Stimulated activated CD8-positive, alpha-beta memory T cell treated with anti-CD3 and anti-CD28 coated beads, Interleukin-12 subunit alpha, Interleukin-12 subunit beta, amount 100 ng/mL, for 4 hours (primary cell): Measurements from ENCODE around the gene PDCL3.

Source experiments
- DNase-seq: peaks from one replicate; pipeline ENCODE4 v3.0.0-alpha.2; 2020; ENCODE audit warnings: low read depth

PDCL3 gene

DNA sequence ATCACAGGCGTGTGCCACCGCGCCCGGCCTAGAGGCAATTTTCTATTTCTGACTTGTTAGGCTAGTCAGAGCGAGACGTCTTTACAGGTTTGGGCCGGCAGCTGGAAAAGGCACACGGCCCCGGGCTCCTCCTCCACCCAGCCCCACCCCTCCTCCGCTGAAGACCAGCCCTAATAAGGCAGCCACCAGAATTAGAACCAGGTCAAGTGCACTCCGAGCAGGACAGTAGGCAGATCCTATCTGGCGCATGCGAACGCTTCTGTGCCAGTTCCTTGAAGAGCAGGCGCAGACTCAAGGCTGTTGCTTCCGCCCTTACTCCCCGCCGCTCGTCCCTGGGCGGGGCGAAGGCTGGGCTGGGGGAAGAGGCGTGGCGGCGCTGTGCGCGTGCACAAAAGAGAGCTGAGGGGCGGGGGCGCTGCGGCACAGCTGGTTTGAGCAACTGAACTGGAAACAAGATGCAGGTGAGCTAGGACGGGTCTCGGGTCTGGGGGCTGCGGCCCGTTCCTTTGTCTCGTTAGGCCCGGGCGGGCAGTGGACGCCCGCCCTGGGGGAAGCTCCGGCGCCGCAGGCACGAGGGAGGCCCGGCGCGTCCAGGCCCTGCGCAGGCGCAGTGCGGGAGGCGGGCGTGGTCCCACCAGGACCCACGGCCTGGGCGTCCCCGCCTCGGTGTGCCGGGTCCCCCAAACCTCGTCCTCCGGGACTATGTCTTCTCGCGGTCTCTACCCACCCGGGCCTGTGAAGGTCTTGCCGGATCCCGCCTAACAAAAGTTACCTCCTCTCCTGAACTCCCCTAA is at the start of gene PDCL3:
Gene PDCL3 (plus strand): TSS at position 381 of the 794 bp plus-strand sequence. CDS start 75 bp downstream, at position 456.
- DNase-seq: peak; percentile 88

DNA sequence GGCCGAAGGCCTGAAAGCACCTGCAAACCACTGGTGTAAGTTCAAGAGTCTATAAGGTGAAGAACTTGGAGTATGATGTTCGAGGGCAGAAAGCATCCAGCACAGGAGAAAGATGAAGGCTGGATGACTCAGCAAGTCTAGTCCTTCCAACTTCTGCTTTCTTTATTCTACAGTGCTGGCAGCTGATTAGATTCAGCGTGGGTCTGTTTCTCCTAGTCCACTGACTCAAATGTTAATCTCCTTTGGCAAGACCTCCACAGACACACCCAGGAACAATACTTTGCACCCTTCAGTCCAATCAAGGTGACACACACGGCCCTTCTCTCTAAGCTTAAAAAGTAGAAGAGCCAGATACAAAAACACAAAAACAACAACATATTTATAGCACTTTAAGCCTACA is 49.1 kb upstream of the PDCL3 start:
- no peak for DNase-seq

DNA sequence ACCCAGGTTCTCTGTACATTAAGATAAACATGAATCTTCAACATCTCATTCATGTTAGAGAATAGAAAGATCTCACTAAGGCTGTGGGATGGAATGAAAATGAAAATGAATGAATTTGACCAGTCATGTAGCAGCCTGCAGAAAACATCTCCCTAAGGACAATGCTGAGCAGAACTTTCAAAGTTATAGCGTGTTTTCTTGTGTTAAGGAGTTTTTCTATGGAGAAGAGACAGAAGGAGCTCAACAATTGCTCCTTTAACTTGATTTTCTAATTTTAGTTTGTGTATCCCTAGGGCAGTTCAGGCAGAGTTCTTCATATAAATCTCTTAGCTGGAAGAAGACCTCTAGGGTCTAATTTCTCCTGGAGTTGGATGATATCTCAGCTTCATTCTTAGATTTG is 45.2 kb upstream of the PDCL3 start:
- DNase-seq: no peak

DNA sequence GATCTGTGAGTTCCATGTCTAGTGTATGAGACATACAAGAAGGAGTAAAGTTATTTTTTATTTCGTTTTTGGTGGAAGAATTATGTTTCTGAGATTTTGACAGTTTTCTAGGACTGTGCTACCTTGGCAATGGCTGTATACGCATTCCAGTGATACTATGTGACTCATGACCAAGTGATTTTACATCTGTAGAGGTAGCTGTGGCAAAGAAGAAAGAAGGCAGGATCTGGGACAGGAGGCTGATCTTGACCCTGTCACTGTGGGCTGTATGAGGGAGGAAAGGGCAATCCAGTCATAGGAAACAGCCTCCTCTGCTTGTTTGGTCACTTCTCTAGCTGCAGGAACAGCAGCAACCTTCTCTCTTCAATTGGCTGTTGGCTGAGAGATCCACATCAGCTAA is 44.0 kb upstream of the PDCL3 start:
- no peak for DNase-seq

DNA sequence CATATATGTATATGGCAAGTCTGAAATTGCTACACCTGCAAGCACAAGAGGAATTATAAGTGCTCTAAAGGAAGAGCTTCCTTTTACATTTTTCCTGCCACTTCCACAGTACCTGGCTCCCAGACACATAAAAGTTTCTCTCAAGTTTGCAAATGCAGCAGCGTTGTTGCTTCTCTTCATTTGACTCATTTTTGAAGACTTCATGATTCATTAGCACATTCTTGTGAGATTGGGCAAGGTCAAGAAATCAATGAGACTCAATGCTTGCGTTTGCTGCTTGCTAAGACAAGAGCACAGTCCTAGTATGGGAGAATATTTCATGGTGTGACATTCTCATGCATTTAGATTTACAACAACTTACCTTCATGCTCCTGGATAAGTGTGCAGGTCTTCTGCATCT is 42.6 kb upstream of the PDCL3 start:
- no peak for DNase-seq

DNA sequence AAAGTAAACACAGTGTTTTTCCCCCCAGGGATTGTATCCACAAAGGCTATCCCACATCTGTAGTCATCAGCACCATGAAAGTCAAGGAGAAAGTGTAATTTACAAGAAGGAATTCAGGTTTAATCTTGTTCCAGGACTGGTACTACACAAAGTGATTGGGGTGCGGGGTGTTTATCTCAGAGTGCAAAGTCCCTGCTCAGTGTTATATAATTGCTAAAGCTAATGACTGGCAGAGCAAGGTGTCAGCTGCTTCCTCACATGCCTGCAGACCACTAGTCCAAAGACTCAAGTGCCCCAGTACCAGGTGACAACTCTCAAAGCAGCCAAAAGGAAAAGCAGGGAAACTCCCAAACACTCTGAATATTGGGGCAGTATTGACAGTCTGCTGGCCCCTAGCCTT is 40.4 kb upstream of the PDCL3 start:
- no peak for DNase-seq

DNA sequence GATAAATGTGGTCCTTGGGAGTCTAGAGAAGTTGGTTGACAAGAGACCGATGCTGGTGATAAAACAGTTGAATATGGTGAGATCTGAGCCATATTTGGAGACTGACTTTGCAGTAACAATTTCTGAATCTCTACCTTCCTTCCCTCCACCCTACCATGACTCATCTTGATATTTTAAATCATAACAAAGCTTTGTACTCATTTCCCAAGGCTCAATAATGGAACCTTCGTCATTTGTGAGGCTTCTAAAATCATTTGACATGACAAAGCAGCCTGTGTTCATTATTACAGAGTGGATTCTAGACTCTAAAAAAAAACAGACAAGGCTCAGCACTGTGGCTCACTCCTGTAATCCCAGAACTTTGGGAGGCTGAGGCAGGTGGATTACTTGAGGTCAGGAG is 38.5 kb upstream of the PDCL3 start:
- DNase-seq: no peak

DNA sequence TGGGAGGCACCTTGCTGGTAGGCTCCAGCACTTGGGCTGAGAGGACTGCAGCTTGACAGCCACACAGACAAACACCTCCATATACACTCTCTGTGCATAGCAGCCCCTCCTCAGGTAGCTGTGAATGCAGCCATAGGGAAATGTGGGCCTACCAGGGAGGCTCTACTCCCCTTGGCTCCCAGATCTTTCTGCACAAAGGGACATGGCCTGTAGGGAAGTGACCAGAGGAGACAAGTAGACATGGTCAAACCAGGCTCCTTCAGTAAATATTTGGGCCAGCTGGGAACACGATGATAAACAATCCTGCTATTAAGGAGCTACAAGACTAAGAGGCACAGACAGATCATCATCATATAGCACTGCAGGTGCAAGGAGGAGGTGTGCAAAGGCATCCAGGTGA is 35.9 kb upstream of the PDCL3 start:
- no peak for DNase-seq

DNA sequence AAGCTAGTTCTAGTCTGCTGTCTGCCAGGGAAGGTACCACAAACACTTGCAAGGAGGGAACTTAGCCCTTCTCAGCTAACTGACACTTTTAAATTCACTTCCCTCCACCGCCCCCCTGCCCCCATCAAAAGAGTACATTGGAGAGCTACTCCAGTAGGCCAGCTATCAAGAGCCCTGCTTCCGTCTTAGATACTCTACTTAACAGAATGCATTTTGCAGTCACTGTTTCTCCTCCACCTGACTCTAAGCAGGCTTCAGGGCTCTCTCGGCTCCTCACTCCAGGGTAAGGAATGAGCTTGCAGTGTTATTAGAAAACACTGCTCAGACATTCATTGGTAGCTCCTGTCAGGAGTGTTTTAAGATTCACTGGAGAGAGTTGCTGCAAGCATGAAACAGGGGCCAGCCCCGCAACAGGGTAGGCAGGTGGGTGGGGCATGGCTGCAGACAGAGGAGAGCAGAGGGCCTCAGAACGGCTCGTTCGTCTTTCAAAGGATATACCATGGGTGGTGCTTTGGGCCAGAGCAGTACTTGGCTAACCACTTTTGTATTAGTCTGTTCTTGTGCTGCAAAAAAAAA is 35.3 kb upstream of the PDCL3 start:
- no peak for DNase-seq

DNA sequence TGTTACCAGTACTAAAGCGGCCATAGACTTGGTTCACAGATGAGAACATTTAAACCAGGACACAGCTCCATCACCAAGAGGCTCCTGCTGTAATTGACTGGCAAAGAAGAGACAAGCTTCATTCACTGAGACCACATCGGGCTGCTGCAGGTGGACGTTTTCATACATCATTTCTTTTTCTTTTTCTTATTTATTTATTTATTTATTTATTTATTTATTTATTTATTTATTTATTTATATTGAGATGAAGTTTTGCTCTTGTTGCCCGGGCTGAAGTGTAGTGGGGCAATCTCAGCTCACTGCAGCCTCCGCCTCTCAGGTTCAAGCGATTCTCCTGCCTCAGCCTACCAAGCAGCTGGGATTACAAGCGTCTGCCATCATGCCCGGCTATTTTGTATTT is 33.6 kb upstream of the PDCL3 start:
- DNase-seq: no peak

DNA sequence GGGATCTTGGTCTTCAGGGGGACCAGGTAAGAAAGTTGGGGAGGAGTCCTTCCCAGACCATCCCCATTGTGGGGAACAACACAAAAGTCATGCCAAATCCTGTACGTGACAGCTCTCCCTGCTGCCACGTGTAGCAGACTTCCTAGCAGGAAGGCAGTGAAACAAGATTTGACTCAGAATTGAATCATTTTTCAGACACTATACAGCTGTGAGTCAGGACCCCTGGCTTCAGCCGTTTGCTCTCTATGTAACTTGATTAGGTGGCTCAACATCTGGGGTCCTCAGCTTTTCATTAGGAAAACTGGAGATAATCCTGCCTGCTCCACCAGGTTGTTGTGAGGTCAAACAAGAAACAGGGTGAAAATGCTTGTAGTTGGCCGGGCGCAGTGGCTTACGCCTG is 32.9 kb upstream of the PDCL3 start:
- no peak for DNase-seq

DNA sequence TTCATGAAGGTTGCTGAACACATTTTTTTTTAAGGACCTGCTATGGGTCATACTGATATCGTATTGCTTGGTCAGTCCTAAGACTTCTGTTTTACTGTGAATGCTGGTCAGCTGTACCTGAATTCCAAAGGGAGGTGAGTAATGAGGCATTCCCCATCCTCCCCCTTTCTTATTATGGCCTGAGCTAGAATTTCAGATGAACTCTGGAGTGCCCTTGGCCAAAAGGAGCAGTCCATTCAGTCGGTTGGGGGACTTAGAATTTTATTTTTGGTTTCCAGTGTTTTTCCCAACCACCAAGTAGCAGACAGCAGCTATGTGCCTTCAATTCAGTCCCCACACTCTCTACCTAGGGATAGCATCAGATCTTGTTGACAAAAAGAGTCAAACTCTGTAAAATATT is 26.9 kb upstream of the PDCL3 start:
- no peak for DNase-seq

DNA sequence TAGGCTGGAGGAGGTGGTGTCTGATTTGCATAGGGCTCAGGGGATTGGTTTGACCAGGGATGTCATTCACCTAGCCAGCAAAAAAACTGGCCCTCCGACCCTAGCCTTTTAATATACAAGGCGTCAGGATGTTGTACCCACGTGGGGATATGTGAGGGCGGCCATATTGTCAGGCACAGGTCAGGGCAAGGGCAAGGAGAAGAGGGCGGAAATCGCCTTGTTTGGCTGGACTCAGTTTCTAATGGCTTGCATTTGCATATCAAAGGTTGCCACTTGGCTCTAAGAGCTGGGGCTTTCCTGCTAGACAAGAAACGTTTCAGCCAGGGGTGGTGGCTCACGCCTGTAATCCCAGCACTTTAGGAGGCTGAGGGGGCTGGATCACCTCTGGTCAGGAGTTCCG is 24.9 kb upstream of the PDCL3 start:
- DNase-seq: no peak

DNA sequence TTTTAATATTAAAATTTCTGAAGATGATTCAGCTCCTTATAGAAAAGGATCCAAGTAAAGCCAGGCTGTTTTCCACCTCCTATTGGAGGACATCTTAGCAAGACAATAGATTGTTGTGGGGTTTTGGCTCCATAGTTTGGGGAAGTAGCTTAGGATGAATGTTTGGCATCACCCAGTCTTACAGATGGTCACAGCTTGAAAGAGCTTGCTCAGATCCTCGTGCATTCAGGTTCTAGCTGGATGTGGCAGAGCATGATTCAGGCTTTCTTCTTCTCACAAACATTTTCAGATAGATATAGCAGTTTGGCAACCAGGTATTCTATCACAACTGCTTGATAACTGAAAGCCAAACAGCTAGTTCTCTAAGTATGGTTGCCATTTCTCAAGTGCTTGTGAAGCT is 23.6 kb upstream of the PDCL3 start:
- no peak for DNase-seq

DNA sequence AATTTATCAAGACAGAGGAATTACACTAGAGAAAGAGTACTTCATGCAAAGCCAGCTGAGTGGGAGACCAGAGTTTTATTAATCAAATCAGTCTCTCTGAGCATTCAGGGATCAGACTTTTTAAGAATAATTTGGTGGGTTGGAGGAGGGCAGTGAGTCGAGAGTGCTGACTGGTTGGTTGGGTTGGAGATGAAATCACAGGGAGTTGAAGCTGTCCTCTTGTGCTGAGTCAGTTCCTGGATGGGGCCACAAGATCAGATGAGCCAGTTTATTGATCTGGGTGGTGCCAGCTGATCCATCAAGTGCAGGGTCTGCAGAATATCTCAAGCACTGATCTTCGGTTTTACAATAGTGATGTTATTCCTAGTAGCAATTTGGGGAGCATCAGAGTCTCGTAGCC is 21.4 kb upstream of the PDCL3 start:
- DNase-seq: no peak

DNA sequence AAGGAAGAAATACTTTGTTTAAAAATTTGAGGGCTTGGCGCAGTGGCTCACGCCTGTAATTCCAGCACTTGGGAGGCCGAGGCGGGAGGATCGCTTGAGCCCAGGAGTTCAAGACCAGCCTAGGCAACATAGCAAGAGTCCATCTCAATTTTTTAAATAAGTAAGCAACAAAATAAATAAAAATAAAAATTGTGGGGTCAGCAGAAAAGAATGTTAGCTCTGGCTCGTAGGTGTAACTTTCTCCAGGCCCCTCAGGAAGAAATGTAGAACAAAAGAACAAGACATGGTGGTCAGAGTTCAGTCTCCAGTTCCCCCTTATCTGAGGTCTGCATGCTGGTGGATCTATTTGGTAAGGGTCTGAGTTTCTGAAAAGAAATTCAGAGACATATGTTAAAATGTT is 20.4 kb upstream of the PDCL3 start:
- no peak for DNase-seq

DNA sequence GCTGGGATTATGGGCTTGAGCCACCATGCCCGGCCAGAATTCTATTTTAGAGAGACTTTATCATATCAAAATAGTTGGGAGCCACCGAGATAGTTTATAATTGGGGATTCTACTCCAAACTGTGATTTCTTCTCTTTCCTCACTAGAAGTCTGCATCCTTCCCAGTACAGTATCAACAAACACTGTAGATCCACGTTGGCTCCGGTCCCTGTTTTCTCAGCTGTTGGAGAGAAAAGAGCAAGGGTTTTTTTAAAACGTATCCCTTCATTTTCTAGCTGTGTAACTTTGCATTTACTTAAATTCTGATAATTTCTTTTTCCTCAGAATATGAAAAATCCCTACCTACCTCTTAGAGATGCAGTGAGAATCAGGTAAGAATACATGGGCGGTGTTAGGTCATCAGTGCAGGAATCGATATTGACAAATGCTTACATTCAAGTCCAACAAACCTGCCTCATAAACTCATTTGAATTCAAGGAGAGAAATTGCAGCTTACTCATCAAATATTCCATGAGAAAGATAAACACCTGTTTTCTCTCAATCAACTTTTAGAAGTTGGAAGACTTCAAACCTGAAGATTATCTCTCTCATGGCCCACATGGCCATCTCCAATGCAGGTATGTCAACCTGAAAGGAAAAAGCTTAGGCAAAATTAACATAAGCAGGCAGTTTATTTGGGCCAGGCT is 17.7 kb upstream of the PDCL3 start:
- no peak for DNase-seq

DNA sequence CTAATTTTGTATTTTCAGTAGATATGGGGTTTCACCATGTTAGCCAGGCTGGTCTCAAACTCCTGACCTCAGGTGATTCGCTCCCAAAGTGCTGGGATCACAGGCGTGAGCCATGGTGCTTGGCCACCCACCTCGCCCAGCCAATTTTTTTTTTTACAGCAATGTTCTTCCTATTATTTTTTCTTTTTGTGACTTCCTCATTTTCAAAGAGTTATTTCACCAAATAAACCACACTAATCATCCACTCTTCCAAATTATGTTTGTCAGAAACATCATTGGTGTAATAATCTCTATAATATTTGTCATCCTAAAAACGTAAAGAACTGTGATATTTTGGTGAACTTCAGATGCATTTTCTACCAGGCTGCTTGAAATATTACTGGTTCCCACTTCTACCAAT is 16.3 kb upstream of the PDCL3 start:
- DNase-seq: no peak

DNA sequence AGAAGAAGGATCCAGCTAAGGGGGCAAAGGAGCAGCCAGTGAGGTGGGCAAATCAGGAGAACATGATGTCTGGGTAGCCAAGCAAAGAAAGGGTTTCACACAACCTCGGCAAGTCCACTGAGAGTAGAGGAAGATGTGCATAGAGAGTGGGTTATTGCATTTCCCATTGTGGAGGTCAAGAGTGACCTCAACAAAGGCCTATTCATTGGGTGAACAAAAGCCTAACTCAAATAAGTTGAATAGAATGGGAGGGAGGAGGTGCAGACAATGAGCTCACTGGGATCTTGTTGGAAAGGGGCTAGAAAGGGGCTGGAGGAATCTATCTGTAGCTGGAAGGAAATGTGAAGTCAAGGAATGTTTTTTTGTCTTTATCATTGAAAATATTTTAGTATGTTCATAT is 14.0 kb upstream of the PDCL3 start:
- no peak for DNase-seq

DNA sequence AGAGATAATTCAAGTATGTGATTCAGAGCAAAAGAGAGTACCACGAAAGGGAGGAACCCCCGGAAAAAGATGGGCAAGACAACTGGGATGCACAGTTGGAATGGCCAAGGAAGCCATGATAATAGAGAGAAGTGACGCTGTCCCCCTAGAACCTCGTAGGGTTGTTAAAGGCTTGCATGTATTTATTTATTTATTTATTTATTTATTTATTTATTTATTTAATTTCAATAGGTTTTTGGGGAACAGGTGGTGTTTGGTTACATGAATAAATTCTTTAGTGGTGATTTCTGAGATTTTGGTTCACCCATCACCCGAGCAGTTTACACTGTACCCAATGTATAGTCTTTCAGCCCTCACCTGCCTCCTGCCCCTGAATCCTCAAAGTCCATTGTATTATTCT is 11.5 kb upstream of the PDCL3 start:
- no peak for DNase-seq

DNA sequence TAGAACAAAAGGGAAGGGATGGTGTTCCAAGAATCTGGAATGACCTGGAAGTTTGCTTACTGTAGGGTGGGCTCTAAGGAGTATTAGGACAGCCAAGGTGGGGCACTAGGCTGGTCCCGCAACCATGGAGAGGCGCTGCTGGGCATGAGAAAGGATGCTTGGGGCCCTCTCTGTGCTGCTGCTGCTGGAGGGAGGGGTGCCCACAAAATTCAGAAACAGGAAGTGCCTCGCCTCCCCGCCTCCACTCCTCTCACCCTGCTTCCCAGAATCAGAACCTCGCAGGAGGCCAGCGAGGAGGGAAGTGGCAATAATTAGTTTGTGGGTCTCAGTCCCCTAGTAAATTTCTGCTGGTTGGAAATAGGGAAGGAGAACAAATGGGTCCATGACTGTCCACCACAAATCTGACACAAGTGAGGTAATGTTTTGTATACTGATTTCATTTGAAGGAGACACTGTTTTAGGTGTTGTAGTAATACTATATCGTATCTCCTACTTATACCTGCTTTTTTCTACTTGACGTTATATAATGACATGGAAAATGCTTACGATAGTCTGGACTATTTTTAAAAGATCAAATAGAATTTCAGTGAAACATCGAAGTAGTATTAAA is 7.9 kb upstream of the PDCL3 start:
- DNase-seq: no peak

DNA sequence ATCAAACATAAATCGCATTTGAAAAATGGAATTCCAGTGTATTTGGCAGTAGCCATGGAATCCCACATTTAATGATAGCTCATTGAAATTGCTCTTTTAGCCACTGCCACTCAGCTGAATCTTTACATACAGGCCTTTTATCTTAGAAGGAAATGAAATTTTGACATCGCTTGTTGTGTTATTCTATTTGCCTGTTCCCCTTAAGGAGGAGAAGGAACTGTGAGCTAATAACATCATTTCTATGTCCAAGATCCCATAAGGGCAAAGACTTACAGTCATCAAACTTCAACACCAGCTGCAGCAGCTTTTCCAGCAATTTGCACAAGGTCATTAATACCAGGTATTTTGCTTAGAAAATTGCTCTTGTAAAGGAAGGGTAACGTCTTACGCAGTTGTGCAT is 6.0 kb upstream of the PDCL3 start:
- DNase-seq: no peak

DNA sequence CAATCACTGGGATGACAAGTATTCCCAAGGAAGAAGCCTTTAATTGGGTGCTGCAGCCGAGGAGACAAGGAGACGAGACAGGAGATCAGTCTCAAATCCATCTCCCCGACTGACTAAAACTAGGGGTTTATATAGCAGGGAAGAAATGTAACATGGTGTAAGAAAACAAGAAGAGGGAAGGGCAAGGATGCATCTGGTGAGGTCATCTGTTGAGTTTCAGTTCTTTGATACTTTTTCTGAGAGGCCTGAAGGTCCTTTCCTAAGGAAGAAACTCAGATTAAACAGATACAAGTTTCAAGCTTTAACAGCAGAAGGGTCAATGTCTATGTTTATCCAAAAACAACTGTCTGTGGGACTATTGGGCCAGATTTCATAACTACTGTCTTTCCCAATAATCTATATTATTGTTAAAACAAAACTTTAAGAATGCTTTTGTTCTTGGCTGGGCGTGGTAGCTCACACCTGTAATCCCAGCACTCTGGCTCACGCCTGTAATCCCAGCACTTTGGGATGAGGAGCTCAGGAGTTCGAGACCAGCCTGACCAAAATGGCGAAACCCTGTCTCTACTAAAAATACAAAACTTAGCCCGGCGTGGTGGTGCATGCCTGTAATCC is 2.5 kb upstream of the PDCL3 start:
- DNase-seq: no peak
